ENCODE data around the gene MUC4. TPM values are rescaled to one million over a fixed set of nuclear protein-coding genes. Genes with fewer than 3 reads are reported as not detected.

The MUC4 gene
- total RNA-seq, 2 donors from 2014 or later = 150 to 203 TPM

DNA sequence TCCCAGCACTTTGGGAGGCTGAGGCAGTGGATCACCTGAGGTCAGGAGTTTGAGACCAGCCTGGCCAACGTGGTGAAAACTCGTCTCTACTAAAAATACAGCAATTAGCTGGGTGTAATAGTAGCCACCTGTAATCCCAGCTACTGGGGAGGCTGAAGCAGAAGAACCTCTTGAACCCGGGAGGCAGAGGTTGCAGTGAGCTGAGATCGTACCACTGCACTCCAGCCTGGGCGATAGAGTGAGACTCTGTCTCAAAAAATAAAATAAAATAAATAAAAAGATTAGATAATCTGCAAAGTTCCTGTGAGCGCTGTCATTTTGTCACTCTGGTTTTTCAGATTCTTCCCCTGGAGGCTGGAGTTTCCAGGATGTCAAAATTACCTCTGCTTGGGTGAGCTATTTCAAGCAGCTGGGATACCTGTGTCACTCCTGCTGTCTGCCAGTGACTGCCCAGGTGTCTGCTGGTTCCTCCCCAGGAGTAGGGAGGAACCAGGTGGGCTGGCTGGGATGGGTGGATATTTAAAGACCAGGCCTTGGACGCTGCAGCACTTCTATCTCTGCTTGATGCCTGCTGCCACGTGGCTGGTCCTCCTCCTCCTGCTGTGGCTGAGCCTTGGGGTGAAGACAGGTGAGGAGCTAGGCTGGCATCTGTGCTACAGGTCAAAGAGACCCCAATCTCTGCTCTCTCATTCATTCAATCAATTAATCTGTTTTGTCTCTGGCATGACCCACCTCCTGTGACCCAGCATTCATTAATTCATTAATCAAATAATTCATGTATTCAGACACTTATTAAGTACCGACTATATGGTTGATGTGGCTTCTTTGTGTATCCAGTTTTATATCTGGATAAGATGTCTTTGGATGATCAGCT, 110.5 kb downstream of the MUC4 start:
- intact Hi-C loops (cut with DNase I) = no loop called here
- Histone ChIP-seq H3K36me3 (peaks cover 6% of the 10 kb centered on the region), H3K9me3 (no peaks in the 10 kb centered on the region), H3K27me3 (no peaks in the 10 kb centered on the region), H3K4me3 (no peak overlapping the region), H3K4me1 (no peaks in the 10 kb centered on the region), H3K9ac (ENCODE audit: low read depth in 2 of 2, low read length in 2 of 2) (no peak overlapping the region), H3K27ac (no peak overlapping the region)
- TF ChIP-seq, protein P1, sequence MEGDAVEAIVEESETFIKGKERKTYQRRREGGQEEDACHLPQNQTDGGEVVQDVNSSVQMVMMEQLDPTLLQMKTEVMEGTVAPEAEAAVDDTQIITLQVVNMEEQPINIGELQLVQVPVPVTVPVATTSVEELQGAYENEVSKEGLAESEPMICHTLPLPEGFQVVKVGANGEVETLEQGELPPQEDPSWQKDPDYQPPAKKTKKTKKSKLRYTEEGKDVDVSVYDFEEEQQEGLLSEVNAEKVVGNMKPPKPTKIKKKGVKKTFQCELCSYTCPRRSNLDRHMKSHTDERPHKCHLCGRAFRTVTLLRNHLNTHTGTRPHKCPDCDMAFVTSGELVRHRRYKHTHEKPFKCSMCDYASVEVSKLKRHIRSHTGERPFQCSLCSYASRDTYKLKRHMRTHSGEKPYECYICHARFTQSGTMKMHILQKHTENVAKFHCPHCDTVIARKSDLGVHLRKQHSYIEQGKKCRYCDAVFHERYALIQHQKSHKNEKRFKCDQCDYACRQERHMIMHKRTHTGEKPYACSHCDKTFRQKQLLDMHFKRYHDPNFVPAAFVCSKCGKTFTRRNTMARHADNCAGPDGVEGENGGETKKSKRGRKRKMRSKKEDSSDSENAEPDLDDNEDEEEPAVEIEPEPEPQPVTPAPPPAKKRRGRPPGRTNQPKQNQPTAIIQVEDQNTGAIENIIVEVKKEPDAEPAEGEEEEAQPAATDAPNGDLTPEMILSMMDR (IDR thresholded peaks at IDR 0.05) = no peak
- DNase-seq = no peak

DNA sequence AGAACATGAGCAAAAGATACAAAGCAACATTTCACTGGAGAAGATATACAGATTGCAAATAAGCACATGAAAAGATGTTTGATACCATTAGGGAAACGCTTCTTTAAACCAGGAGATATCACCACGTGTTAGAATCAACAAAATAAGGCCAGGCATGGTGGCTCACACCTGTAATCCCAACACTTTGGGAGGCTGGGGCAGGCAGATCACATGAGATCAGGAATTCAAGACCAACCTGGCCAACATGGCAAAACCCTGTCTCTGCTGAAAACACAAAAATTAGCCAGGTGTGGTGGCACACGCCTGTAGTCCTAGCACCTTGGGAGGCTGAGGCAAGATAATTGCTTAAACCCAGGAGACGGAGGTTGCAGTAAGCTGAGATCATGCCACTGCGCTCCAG, 111.4 kb downstream of the MUC4 start:
- TF ChIP-seq, protein P1 (IDR thresholded peaks at IDR 0.05) = no peak
- no peaks in the 10 kb centered on the region for H3K4me1 ChIP-seq
- no peak for DNase-seq
- intact Hi-C loops (cut with DNase I) = no loop called here
- H3K4me3 ChIP-seq = no peak overlapping the region
- no peaks in the 10 kb centered on the region for H3K27me3 ChIP-seq
- H3K27ac ChIP-seq = no peak overlapping the region
- H3K9me3 ChIP-seq = no peaks in the 10 kb centered on the region
- H3K9ac ChIP-seq (ENCODE audit: low read depth in 2 of 2, low read length in 2 of 2) = no peak overlapping the region
- H3K36me3 ChIP-seq = peaks cover 6% of the 10 kb centered on the region

DNA sequence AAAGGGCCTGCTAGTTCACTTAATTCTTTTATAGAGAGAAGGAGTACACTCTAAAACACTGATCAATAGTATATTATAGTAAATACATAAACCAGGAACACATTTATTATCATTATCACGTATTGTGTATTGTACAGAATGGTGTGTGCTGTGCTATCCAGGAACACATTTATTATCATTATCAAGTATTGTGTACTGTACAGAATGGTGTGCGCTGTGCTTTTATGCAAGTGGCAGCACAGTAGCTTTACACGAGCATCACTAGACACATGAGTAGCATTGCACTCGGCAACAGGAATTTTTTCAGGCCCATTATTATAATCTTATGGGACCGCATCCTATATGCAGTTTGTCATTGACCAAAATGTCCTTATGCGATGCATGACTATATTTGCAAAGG, 111.9 kb downstream of the MUC4 start:
- no peaks in the 10 kb centered on the region for H3K27me3 ChIP-seq
- H3K4me1 ChIP-seq = no peaks in the 10 kb centered on the region
- H3K4me3 ChIP-seq = no peak overlapping the region
- peaks cover 6% of the 10 kb centered on the region for H3K36me3 ChIP-seq
- H3K9ac ChIP-seq (ENCODE audit: low read depth in 2 of 2, low read length in 2 of 2) = no peak overlapping the region
- no peak for DNase-seq
- H3K27ac ChIP-seq = no peak overlapping the region
- intact Hi-C loops (cut with DNase I) = no loop called here
- no peaks in the 10 kb centered on the region for H3K9me3 ChIP-seq
- TF ChIP-seq, protein P1 (IDR thresholded peaks at IDR 0.05) = no peak

DNA sequence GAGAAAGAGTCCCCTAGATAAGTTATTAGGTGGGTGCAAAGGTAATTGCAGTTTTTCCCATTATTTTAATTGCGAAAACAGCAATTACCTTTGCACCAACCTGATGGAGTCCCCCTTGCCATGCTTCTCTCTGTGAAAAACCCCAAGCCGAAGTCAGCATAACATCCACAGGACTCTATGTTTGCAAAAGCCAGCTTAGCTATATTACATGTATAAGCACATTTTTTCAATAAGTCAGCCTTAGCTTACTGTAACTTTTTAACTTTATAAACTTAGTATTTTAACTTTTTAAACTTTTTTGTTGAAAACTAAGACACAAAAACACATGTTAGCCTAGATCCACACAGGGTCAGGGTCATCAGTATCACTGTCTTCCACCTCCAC, 112.3 kb downstream of the MUC4 start:
- TF ChIP-seq, protein P1 (IDR thresholded peaks at IDR 0.05) = no peak
- Histone ChIP-seq H3K27ac (no peak overlapping the region), H3K36me3 (peaks cover 6% of the 10 kb centered on the region), H3K4me1 (no peaks in the 10 kb centered on the region), H3K27me3 (no peaks in the 10 kb centered on the region), H3K4me3 (no peak overlapping the region), H3K9me3 (no peaks in the 10 kb centered on the region), H3K9ac (ENCODE audit: low read depth in 2 of 2, low read length in 2 of 2) (no peak overlapping the region)
- no peak for DNase-seq
- intact Hi-C loops (cut with DNase I) = no loop called here

DNA sequence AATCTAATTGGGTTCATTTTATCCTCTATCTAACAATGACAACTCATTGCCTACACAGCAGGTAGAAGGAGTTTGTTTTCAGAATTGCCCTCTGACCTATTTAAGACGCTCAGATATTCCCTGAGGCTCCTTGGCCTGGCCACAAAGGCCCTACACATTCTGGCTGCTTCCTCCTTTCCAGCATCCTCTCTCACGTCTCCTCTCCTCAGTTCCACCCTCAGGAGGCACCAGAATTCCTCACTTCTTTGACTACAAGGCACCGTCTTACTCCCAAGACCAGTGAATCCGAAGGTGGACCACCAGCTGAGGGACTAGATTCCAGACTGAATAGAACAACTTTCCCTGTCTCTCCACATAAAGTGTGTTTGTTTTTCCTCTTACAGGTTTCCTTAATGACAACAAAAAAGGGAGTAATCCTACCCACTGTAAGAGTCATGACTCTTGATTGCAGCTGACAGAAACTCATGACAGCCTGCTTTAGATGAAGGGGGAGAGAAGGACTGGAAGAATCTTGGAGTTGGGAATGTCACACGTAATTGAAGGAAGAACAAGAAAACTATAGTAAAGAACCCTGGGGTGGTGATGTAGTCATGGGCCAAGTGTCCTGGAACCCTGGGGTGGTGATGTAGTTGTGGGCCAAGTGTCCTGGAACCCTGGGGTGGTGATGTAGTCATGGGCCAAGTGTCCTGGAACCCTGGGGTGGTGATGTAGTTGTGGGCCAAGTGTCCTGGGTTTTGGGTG, 112.9 kb downstream of the MUC4 start:
- Histone ChIP-seq H3K36me3 (peaks cover 12% of the 10 kb centered on the region), H3K27ac (no peak overlapping the region), H3K9ac (ENCODE audit: low read depth in 2 of 2, low read length in 2 of 2) (no peak overlapping the region), H3K27me3 (no peaks in the 10 kb centered on the region), H3K4me1 (no peaks in the 10 kb centered on the region), H3K9me3 (no peaks in the 10 kb centered on the region), H3K4me3 (no peak overlapping the region)
- intact Hi-C loops (cut with DNase I) = no loop called here
- DNase-seq = no peak
- TF ChIP-seq, protein P1 (IDR thresholded peaks at IDR 0.05) = no peak
